Endothelial cell of umbilical vein (primary cell): Measurements from ENCODE around the gene XIRP1. TPM values are rescaled to one million over a fixed set of nuclear protein-coding genes. Genes with fewer than 3 reads are reported as not detected.

Experiments used
- BruUV-seq: library from RNA; stranded (reverse); fragments of 400-500 nt; replicated peaks from 2 replicates; lab custom pipeline; 2021; lab: Mats Ljungman, UMichigan
- CTCF ChIA-PET: fragments of 300-600, 350-600 bp; sonication (Branson Sonifier 250); formaldehyde crosslinking; loops from one replicate; lab custom pipeline; 2021; ENCODE audit warnings: antibody characterized with exemption, inconsistent platforms; lab: Charles Lee
- POLR2A ChIA-PET: fragments of 300-600, 350-600 bp; sonication (Branson Sonifier 250); formaldehyde crosslinking; loops from one replicate; lab custom pipeline; 2021; ENCODE audit warnings: antibody characterized with exemption, inconsistent platforms; lab: Charles Lee
- DNase-seq: peaks from one replicate; pipeline ENCODE4 v3.0.0-alpha.2; 2011; ENCODE audit warnings: low read depth, low spot score
- FAIRE-seq: peaks from 2 replicates; lab custom pipeline; 2011; peaks lifted over from hg19 to GRCh38; lab: Jason Lieb, UNC
- H2AFZ ChIP-seq: 2 replicates; pipeline ENCODE4 v1.6.0; 2012; ENCODE audit warnings: low read depth, low read length, control low read depth, inconsistent platforms
- H3K27ac ChIP-seq: 2 replicates; pipeline ENCODE4 v1.5.1; 2011; ENCODE audit warnings: low read depth, mild to moderate bottlenecking, control low read depth, low read length, moderate library complexity; ENCODE audit not compliant: insufficient read depth
- H3K27me3 ChIP-seq, 2 experiments: 2 replicates each; pipeline versions ENCODE4 v1.6.0 to v1.6.1; 2011; ENCODE audit warnings: low read length in 2 of 2, mixed read lengths in 1 of 2; ENCODE audit not compliant: control insufficient read depth in 2 of 2, insufficient read depth in 2 of 2
- H3K36me3 ChIP-seq, 2 experiments: 2 replicates in 1 of 2; 3 replicates in 1 of 2; pipeline ENCODE4 v1.5.1; 2011; ENCODE audit warnings: low read length in 2 of 2, mild to moderate bottlenecking in 1 of 2, moderate library complexity in 1 of 2; ENCODE audit not compliant: control insufficient read depth in 2 of 2, insufficient read depth in 2 of 2; ENCODE audit errors: extremely low read depth in 1 of 2
- H3K4me1 ChIP-seq: 3 replicates; pipeline ENCODE4 v1.5.1; 2011; ENCODE audit warnings: mild to moderate bottlenecking, low read length; ENCODE audit not compliant: control insufficient read depth, insufficient read depth; ENCODE audit errors: extremely low read depth
- H3K4me2 ChIP-seq: 2 replicates; pipeline ENCODE4 v1.6.1; 2011; ENCODE audit warnings: low read length, control low read depth, mixed read lengths; ENCODE audit not compliant: insufficient read depth
- H3K4me3 ChIP-seq, 3 experiments: fragments of 200-600 bp in 1 of 3; sonication (generic), shearing (Covaris generic) in 1 of 3; replicated peaks in 1 of 3; 2 replicates each; pipeline ENCODE4 v1.5.1; 2011 to 2016; ENCODE audit warnings: control low read depth in 3 of 3, low read length in 3 of 3, mild to moderate bottlenecking in 2 of 3, inconsistent platforms in 1 of 3, low read depth in 1 of 3, moderate library complexity in 1 of 3; ENCODE audit not compliant: insufficient read depth in 1 of 3
- H3K79me2 ChIP-seq: 2 replicates; pipeline ENCODE4 v1.6.0; 2012; ENCODE audit warnings: low read length, inconsistent platforms; ENCODE audit not compliant: control insufficient read depth, insufficient read depth
- H3K9ac ChIP-seq: replicated peaks from 2 replicates; pipeline ENCODE3; 2011; ENCODE audit warnings: low read length, control low read depth; ENCODE audit not compliant: insufficient read depth; ENCODE audit errors: extremely low read depth
- H3K9me1 ChIP-seq: replicated peaks from 3 replicates; pipeline ENCODE4 v1.6.0; 2011; ENCODE audit warnings: mild to moderate bottlenecking, low read length; ENCODE audit not compliant: control insufficient read depth, insufficient read depth; ENCODE audit errors: extremely low read depth
- H3K9me3 ChIP-seq: replicated peaks from 2 replicates; pipeline ENCODE4 v1.5.1; 2012; ENCODE audit warnings: low read length, inconsistent platforms; ENCODE audit not compliant: control insufficient read depth, insufficient read depth
- H4K20me1 ChIP-seq: replicated peaks from 2 replicates; pipeline ENCODE3; 2011; ENCODE audit warnings: mild to moderate bottlenecking, low read length; ENCODE audit not compliant: control insufficient read depth, insufficient read depth; ENCODE audit errors: extremely low read depth
- CTCF ChIP-seq, 2 donors: IDR thresholded peaks; 1 replicate in 1 of 2; 2 replicates in 1 of 2; pipeline ENCODE4 v1.5.1; 2011; ENCODE audit warnings: low read length in 2 of 2, mild to moderate bottlenecking in 2 of 2, moderate library complexity in 2 of 2, control low read depth in 1 of 2, inconsistent platforms in 1 of 2, low read depth in 1 of 2; ENCODE audit not compliant: insufficient read depth in 1 of 2; ENCODE audit errors: extremely low read depth in 1 of 2
- EZH2 ChIP-seq: IDR thresholded peaks from 2 replicates; pipeline ENCODE4 v1.6.1; 2012; ENCODE audit warnings: borderline replicate concordance, low read depth, mild to moderate bottlenecking, moderate library complexity, low read length, inconsistent platforms; ENCODE audit not compliant: severe bottlenecking
- FOS ChIP-seq: IDR thresholded peaks from 2 replicates; pipeline ENCODE4 v1.6.1; 2011; ENCODE audit warnings: mild to moderate bottlenecking, low read length, moderate library complexity, borderline replicate concordance; ENCODE audit not compliant: insufficient read depth
- GATA2 ChIP-seq: IDR thresholded peaks from 2 replicates; pipeline ENCODE4 v1.7.0; 2011; ENCODE audit warnings: low read depth, mild to moderate bottlenecking, moderate library complexity, mixed read lengths, low read length; ENCODE audit not compliant: insufficient read length, insufficient read depth
- JUN ChIP-seq: IDR thresholded peaks from 2 replicates; pipeline ENCODE4 v1.6.1; 2011; ENCODE audit warnings: borderline replicate concordance, low read depth; ENCODE audit not compliant: insufficient read length, insufficient read depth
- MAX ChIP-seq: IDR thresholded peaks from 2 replicates; pipeline ENCODE4 v1.6.1; 2011; ENCODE audit not compliant: insufficient read depth, insufficient read length
- MYC ChIP-seq: IDR thresholded peaks from one replicate; pipeline ENCODE4 v1.6.1; 2011; ENCODE audit warnings: mild to moderate bottlenecking, low read depth, low read length
- POLR2A ChIP-seq: IDR thresholded peaks from 2 replicates; pipeline ENCODE4 v1.6.1; 2012; ENCODE audit warnings: low read depth, mild to moderate bottlenecking, control low read depth, low read length
- POLR2AphosphoS5 ChIP-seq: IDR thresholded peaks from 2 replicates; pipeline ENCODE4 v1.6.1; 2012; ENCODE audit warnings: low read depth, mild to moderate bottlenecking, control low read depth, low read length, moderate library complexity; ENCODE audit not compliant: insufficient read depth
- dilution Hi-C: fragments of 300-500 bp; cut with MboI; formaldehyde crosslinking; loops from one replicate; pipeline ENCODE4 v1.15.0; 2019; ENCODE audit warnings: low sequenced_read_pairs; ENCODE audit not compliant: extremely low pct_ligation_motif_present
- intact Hi-C: fragments of 100-400 bp; cut with micrococcal nuclease; formaldehyde crosslinking; loops from one replicate; pipeline ENCODE4 v1.10.0; 2022
- polyA plus RNA-seq, 4 experiments: library from polyadenylated mRNA; depleted of rRNA in 3 of 4; stranded (reverse) in 3 of 4; unstranded in 1 of 4; fragments of >200 nt; gene quantifications; 2 replicates each; pipeline versions ENCODE4 v1.2.1 to v1.2.3, GENCODE V29; 2011 to 2012; ENCODE audit warnings: missing spikeins in 1 of 4
- total RNA-seq: library from RNA; stranded (reverse); gene quantifications from 2 replicates; pipeline ENCODE4 v1.2.3, GENCODE V29; 2021

XIRP1 gene
- total and polyA plus RNA-seq, 2 donors (not counting 3 experiments of a cell fraction or from before 2014, with no cell fraction given) = not detected

- Histone ChIP-seq H3K27ac (no peak overlapping the region), H3K4me1 (no peaks in the 10 kb centered on the region), H3K9me1 (no peaks in the 10 kb centered on the region), H4K20me1 (no peaks in the 10 kb centered on the region), H3K9me3 (no peaks in the 10 kb centered on the region), H3K4me3 (no peak overlapping the region), H2AFZ (no peak overlapping the region), H3K79me2 (no peaks in the 10 kb centered on the region), H3K36me3 (no peaks in the 10 kb centered on the region), H3K9ac (no peak overlapping the region), H3K4me2 (no peak overlapping the region), H3K27me3 (no peaks in the 10 kb centered on the region)
- POLR2A ChIA-PET = no interaction called here
- DNase-seq (no peak), FAIRE-seq (no peak)
- intact Hi-C loops = no loop called here
- CTCF ChIA-PET = interaction anchor here (0.9 to 14.2 kb wide), 6 partner anchors 21 to 106 kb away, joined by 3 to 172 read pairs (median 4); no protein-coding TSS in a partner anchor
- TF ChIP-seq FOS (no peak), MAX (no peak), EZH2 (no peak), MYC (no peak), GATA2 (no peak), POLR2A (no peak), CTCF (IDR thresholded peaks at IDR 0.05; ENCODE audit: extremely low read depth in 1 of 2, insufficient read depth in 1 of 2, low read depth in 1 of 2, low read length in 2 of 2) (no peak), POLR2AphosphoS5 (no peak), JUN (no peak)
- BruUV-seq = no TSS peak
- dilution Hi-C loops = no loop called here
These were observed 6.3 kb downstream of the XIRP1 start for GRCh38 chr3:39185959-39186691.
